GM13976 (cell line): ENCODE measurements around the gene PANX2.

Source experiments
- DNase-seq: peaks from one replicate; pipeline ENCODE4 v3.0.0; 2012; ENCODE audit warnings: low spot score
- in situ Hi-C: fragments of 300-500 bp; cut with MboI; formaldehyde crosslinking; loops from one replicate; pipeline ENCODE4 v1.12.0; 2022; ENCODE audit warnings: low sequenced_read_pairs, mixed read lengths, inconsistent platforms; ENCODE audit not compliant: unreplicated experiment
- TF ChIP-seq, protein P1 (sequence below): IDR thresholded peaks from 2 replicates; pipeline ENCODE4 v1.5.1; 2012; ENCODE audit warnings: borderline replicate concordance, mild to moderate bottlenecking; ENCODE audit not compliant: insufficient read depth; ENCODE audit errors: extremely low read depth, missing control alignments, control extremely low read depth

The PANX2 gene

DNA sequence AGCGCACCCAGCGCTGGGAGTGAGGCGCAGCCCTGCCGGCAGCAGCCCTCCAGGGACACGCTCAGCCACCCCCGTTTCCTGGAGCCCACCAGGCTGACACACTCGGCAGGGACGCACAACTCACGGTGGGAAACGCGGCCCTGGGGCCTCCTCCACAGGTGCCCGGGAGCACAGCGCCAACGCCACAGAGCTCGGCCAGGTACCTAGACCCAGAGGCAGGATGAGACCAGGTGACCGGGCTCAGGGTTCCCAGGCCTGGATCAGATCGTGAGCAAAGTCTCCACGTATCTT, 56.3 kb downstream of the PANX2 start:
- no peak for DNase-seq
- TF ChIP-seq, protein P1, sequence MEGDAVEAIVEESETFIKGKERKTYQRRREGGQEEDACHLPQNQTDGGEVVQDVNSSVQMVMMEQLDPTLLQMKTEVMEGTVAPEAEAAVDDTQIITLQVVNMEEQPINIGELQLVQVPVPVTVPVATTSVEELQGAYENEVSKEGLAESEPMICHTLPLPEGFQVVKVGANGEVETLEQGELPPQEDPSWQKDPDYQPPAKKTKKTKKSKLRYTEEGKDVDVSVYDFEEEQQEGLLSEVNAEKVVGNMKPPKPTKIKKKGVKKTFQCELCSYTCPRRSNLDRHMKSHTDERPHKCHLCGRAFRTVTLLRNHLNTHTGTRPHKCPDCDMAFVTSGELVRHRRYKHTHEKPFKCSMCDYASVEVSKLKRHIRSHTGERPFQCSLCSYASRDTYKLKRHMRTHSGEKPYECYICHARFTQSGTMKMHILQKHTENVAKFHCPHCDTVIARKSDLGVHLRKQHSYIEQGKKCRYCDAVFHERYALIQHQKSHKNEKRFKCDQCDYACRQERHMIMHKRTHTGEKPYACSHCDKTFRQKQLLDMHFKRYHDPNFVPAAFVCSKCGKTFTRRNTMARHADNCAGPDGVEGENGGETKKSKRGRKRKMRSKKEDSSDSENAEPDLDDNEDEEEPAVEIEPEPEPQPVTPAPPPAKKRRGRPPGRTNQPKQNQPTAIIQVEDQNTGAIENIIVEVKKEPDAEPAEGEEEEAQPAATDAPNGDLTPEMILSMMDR = no peak
- in situ Hi-C loops = no loop called here

DNA sequence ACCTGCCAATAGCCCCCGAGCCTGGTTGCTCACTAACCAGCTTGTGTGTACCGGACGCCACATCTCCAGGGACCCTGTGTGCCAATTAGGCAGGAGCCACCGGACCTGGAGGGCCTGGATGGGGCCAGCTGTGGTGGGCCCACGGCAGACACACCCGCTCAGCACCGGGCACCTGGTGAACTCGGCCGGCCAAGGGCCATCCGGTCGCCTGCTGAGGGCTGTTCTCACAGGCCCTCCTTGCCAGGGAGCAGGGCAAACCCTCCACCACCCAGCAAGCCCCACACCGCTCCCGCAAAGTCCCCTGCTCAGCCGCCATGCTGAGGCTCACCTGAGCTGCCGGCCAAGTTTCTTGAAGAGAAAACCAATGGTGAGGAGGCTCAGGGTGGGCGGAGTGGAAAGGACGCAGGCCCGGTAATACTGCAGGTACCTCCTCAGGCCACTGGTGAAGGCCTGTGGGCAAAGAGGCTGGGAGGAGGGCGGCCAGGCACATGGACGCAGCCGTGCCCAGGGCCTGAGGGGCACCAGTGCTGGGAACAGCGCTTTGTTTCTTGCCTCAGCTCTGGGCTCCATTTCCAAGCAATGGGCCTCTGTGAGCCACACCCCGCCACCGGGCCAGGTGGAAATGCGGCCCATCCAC, 57.2 kb downstream of the PANX2 start:
- DNase-seq = no peak

DNA sequence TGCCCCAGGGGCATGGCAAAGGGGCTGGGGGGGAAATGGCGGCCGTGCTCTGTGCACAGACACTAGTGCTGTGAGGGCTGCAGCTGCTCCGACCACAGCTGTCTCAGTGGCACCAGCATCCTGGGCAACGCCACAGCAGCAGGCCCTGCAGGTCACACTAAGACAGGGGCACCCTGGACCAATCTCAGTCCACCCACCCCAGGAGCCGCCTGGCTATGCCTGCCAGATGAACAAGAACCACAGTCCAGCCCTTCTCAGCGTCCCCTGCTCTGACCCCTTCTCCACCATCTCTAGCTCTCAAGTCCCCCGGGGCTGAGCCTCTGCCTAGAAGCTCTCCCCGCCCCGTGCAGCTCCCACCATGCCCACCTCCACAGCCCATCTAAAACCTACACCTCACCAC, 57.8 kb downstream of the PANX2 start:
- TF ChIP-seq, protein P1 = no peak
- no peak for DNase-seq
- in situ Hi-C loops = no loop called here

More for the DNA sequence above, 57.2 kb downstream of the PANX2 start:
- TF ChIP-seq, protein P1 = no peak
- in situ Hi-C loops = no loop called here

DNA sequence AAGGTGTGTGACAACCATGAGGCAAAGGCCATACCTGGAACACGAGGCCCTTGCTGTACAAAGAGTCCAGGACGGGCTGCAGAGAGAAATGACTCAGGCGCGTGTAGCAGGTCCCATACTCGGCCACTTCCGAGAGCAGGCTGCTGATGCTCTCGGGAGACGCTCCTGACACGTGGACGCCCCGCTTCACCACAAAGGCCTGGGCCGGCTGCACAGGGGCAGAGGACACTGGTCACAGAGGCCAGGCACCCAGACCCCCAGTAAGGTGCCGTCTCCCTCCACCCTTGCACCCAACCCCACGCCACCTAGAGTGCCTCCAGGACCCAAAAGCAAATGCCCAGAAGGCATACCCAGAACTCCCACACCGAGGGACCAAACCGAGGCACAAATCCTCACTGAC, 58.8 kb downstream of the PANX2 start:
- TF ChIP-seq, protein P1 = no peak
- in situ Hi-C loops = no loop called here
- DNase-seq = no peak
